Amniotic stem cell (primary cell): ENCODE results near the gene USH2A.

Experiments
- DNase-seq: peaks from one replicate; lab custom pipeline; 2025; lab: John Stamatoyannopoulos, UW

USH2A gene

DNA sequence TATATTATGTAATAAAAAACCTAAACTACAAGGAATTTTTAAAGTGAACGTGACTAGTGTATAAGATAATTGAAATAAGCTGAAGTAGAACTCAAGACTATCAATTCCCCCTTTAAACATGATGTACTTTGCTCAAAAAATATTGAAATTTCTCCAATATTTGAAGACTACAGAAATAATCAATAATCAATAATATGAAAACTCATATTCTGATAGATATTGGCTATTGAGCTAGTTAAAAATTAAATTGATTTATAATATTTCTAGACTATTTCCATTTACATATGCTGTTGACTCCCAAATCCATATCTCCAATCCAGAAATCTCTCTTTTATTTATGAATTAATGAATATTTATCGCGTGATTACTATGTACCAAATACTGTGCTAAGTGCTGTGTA, 133.2 kb downstream of the USH2A start:
- DNase-seq, result no peak

DNA sequence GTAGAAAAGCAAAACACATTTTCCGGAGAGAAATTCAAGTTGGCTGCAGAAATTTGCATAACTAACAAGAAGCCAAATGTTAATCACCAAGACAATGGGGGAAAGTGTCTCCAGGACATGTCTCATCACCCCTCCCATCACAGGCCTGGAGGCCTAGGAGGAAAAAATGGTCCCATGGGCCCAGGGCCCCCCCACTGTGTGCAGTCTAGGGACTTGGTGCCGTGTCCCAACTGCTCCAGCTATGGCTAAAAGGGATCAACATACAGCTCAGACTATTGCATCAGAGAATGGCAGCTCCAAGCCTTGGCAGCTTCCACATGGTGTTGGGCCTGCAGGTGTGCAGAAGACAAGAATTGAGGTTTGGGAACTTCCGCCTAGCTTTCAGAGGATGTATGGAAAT, 138.2 kb downstream of the USH2A start:
- no peak for DNase-seq

DNA sequence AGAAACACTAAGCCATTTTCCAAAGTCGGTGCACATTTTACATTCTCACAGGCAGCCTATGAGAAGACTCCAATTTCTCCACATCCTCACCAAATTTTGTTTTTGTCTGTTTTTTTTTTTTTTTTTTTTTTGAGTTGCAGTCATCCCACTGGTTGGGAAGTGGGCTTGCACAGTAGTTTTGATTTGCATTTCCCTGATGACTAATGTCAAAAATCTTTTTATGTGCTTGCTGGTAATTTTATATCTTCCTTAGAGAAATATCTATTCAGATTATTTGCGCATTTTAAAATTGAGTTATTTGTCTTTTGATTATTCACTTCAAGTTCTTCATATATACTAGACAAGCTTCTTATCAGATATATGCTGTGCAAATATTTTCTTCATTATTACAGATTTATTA, 141.5 kb downstream of the USH2A start:
- DNase-seq, result no peak

DNA sequence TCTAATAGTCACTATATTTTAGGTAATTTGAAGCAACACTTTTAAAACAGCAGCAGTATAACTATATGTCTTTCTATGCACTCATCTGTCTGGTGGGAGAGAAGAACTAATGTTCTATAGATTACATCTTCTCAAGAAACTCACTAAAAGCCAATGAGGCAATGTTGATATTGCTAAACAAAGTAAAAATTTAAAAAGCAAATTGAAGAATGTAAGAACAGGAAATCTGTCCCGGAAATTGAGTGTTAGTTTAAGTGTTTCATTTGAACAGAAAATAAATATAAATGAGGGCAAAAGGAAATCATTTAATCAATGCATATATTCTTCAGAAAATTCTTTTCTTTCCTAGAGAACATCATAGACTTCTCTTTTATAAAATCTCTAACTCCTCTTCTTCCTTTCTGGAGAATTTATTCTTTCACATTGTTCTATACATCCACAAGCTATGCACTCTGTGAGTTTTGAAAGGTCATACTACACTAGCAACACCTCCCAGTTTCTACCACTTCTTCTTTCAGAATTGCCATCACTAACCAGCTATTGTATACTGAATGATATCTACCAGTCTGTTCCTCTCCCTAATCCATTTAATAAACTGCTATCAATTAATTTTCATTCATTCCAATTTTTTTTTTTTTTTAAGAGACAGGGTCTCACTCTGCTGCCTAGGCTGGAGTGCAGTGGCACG, 153.0 kb downstream of the USH2A start:
- DNase-seq, result no peak

DNA sequence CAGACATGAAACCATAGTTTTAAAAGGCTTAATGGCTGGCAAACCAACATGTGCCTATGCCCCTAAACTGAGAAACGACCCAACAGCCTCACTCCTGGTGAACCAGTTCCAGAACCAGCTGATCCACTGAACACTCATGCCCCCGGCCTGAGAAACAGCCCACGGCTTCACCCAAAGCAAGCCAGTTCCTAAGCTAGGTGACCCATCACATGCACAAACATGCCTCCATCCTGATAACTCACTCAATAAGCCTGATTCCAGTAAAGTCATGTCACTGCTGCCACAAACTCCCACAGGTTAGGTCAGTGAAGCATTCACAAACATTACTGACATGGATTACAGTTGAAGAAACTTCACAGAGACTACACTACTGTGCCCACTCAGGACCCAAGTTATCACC, 161.6 kb downstream of the USH2A start:
- no peak for DNase-seq

DNA sequence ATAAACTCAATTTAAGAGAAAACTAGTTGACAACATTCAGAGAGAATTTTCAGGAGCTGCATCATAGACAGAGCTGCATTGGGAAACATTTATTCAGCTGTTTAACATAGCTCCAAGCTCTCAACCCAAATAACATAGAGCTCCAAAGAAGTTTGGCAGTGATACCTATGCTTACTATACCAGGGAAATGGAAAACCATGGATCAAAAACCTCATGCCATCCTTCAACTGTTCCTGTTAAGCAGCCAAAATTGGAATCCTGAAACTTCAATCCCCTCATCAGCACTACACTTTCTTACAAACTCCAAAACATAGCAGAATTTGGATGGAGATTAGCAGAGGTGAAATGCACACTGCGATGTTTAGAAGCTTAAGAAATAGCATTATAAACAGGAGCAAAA, 164.4 kb downstream of the USH2A start:
- DNase-seq, result no peak

DNA sequence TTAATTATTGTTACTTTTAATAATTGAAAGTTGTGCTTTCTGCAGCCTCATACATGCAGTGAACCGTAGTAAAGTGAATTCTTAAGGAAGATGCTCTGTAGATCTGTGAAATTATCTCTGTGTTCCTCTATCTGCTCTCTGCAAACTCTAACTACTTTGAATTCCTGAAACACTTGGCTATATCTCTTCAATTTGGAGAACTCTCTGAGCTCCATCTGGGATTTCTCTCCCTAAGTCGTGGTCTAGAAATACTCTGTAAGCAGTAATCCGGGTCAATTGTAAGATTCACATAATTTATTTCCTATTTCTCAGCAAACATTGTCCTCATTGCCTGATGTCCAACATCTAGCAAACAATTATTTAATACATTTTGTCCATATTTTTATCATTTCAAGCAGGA, 164.9 kb downstream of the USH2A start:
- no peak for DNase-seq

DNA sequence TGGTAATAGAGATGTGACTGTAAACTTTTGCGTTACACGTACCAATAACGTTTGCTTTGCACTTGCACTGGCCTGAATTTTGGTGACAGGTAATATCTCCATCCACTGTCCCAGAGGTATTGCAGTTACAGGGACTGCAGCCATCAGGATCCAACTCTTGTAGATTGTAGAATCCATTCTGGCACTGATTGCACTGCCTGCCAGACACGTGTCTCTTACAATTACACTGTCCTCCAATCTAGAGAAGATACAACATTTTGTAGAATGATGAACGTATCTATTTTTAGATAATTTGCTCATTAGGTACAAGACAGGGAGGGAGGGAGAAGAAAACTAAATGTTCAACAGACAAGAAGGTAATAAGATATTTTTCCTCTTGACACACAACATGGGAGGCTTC, 172.4 kb downstream of the USH2A start:
- no peak for DNase-seq

DNA sequence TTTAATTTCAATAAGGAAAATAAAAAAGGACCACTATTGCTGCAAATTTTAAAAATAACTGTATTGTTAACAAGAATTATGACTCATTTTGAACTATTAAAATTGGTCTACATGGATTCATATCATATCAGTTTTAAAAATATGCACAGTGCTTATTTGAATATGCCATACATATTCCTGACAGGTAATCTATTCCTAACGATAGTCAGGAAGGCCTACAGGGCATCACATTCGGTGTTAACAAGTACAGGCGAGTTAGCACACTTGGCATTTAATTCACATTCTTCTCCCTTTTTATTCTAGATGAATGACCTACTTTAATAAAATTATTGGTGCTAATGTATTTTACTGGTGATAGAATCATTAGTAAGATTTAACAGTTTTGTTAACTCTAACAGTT, 174.6 kb downstream of the USH2A start:
- DNase-seq, result no peak

DNA sequence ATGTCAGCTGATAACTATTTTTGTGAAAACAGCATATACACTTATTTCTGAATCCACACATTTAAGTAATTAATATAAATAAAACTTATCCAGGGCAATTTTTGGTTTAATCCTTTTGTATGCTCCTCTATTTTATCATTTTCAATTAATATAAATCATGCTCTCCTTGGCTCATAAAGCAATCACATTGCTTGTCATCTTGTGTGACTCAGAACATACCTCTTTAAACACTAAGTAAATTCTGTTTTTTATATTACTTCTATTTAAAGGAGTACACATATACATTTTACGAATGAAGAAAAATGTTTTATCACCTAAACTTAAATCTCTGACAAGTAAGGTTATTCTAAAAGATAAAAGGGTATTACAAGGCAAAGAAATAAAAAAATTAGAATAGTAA, 175.3 kb downstream of the USH2A start:
- no peak for DNase-seq

DNA sequence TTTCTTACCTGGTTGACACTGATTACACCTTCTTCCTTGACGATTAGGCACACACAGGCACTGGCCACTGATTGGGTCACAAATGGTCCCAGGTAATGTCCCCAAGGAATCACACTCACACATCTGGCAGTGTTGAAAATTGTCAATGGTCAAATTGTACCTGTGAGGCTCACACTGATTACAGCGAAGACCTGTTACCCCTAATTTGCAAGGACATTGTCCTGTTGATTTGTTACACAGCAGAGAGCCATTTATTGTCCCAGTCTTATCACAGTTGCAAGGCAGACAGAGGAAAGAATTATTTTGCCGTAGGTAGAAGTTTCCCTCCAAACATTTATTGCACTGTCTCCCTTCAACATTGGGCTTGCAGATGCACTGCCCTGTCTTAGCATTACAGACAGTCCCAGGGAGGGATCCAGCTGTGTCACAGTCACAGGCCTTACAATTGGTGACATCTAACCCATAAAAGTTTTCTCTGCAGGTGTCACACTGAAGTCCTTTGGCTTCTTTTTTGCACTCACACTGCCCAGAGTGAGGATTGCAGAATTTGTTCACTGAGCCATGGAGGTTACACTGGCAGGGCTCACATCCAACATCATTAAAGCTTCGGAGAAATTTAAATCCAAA, 176.6 kb downstream of the USH2A start:
- DNase-seq, result no peak

DNA sequence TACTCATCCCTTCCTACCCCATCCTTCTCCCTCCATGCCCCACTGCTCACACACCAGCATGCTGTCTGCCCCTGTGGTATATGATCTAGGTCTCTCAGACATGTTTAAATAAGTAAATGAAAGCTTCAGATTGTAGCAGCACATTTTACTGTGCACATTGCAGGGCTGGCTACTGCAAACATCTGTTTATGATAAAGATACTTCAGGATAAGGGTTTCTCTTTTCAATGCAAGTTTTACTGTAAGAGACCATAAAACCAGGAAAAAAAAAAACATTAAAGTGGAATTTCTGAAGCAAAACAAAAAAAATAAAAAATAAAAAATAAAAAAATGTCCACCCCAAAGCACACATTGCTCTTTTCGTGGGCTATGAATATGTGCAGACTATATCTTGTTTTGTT, 184.4 kb downstream of the USH2A start:
- no peak for DNase-seq

DNA sequence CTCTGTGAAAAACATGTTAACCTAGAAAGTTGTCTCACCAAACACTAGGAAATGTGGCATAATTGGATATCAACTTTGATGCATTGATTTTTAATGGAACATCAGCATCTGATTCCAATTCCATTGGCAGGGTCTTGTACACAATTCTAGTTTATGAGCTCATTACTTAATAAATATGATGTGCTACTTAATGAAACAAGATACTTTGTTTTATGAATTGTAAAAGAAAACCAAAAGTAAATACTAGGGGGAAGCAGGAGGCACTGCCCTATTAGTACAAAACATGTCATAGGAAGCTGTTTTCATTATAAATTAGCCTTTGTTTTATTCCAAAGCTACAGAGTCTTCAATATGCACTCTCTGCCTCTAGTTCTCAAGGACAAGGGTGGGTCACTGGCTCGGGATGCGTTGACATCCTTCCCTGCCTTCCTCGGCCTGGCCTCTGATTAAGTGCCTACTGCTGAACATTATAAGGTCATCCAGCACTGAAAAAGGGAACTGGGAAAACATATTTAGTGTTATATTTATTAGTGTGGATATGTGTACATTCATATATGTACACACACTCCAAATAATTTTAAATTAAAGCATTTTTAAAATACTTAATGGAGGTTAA, 185.2 kb downstream of the USH2A start:
- DNase-seq, result no peak

DNA sequence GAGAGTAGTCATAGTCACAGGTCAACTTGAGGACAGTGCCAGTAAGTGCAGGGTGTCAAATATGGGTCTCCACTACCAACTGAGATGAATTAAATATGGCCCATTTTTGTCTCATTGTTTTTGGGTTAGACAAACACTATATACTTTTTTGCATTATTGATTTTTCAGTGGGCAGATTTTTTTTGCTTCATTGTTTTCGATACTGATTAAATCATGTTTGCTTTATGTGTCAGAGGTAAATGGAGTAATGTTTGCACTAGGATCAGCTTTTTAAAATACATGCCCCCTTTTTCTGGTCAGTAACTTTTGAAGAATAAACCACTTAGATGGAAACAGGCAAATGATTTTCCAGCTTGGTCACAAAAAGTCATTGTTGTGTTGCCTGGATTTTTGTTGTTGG, 199.0 kb downstream of the USH2A start:
- DNase-seq, result no peak

DNA sequence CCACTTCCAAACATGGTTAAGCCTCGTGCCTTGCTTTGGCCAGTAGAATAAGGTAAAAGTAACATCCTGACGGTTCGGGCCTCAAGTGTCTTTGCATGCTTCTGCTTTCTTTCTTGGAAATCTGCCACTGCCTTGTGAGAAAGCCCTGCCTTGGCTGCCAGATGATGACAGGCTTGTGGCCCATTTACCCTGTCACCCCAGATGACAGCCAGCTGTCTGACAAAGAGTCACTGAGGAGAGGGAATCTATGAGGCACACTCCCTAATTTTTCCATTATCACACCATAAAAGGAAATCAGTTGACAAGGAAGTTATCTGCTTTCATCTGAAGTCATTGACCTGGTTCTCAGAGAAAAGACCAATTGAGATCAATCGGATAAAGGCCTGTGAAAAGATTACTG, 199.8 kb downstream of the USH2A start:
- no peak for DNase-seq

DNA sequence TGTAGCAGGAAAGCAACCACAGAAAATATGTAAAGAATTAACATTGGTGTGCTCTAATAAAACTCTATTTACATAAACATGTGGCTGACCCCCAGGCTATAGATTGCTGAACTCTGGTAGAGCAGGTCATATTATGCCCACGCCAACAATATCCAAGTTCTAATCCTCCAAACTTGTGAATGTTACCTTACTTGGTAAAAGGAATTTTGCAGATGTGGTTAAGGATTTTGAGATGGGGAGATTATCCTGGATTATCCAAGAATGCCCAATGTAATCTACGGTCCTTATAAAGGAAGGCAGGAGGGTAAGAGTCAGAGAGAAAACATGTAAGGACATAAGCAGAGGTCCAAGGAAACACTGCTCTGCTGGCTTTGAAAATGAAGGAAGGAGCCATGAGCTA, 201.0 kb downstream of the USH2A start:
- DNase-seq, result no peak

DNA sequence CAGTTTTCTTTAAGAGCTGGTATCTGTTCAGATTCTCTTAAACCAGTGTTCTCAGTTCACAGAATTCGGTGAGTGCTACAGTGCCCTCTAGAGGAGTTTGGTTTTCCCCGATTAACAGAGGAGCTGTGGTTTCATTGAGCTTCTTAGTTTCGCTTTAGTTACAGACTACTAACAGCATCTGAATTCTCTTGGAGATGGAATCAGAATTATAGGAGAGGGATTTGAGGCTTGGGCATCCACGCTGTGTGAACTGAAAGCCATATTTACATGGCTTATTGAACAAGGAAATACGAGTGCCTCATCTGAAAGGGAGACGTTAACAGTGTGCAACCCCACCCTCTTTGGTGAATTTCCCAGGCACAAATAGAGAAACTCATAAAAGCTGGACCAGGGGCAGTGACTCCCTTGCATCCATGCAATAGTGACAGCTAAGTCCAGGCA, 202.0 kb downstream of the USH2A start:
- DNase-seq, result peak; percentile 58

DNA sequence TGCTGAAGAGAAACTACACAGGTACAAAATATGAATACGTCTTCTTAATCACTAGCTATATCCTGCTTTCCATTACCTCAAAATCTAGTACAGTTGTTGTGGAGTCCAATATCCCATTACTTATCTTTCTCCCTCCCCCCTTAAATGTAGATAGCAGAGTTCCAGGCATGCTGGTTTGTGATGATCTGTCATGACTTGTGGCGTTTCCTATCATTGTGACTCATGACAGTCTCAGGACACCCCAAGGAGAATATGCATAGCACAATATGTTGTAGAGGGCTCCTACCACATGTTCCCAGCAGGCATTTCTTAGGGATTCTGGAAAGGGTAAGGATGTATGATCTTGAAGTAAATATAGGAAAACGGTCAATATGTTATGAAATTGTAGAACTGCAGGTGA, 206.9 kb downstream of the USH2A start:
- no peak for DNase-seq

DNA sequence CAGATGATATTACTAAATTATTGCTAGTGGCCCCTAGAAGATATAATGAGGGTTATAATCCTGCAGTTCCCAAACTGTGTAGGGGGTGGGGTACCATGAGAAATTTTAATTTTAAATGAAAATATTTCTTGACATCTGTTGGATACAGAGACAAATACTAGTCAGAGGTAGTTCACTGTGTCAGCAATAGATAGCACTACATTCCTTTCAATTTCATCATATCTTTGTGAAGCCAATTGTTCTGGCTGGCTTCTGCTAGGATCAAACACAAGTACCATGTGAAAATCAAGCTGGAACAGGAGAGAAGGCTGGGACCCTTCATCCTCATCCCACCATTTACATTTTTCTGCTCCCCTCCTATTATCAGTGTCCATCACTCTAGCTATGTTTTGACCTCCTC, 208.1 kb downstream of the USH2A start:
- DNase-seq, result no peak

DNA sequence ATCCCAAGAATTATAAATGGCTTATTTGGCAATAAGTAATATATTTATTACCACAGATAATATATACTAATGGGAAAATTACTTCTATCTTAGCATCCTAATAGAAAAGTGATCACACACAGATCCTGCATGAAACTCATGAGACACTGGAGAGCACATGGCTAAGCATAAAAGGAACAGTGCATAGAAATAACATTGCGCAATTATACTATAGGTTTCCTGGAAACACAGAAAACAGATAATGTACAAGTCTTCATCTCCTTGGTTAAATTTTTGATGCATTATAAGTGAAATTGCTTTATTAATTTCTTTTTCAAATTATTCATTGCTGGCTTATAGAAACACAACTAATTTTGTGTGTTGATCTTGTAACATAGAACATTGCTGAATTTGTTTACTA, 210.4 kb downstream of the USH2A start:
- DNase-seq, result no peak

DNA sequence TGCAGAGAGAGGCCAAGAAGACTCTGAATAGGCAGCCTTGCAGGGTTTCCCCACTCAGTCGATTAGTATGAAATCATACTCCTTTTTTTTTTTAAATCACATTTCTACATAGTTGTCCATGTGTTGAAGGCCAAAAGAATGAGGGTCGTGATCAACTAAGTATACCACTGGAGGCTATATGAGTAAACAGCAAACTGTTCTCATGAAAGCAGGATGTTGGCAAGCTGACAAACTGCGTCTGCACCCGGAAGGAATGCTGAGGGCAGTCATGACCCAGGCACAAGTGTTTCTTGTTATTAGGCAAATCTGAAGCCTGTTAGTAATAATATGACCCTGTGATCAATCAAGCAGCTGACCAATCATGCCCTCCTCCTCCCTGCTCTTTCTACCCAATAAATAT, 213.2 kb downstream of the USH2A start:
- no peak for DNase-seq

DNA sequence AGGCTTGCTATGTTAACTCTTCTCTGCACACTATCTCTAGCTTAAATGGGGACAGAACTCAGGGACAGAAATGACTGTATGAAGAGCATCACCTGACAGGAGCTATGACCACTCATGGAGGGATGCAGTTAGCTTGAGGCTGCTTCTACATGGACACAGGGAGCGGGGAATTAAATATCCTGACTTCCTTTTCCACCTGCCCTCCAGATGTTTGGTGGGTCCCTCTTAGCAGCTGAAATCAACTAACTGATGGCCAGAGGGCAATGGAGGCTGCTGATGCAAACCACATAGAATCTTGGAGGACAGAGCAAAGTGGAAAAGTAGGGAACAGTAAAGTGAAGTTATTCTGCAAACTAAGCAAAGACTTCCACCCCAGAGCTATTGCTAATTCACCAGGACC, 214.1 kb downstream of the USH2A start:
- DNase-seq, result no peak

DNA sequence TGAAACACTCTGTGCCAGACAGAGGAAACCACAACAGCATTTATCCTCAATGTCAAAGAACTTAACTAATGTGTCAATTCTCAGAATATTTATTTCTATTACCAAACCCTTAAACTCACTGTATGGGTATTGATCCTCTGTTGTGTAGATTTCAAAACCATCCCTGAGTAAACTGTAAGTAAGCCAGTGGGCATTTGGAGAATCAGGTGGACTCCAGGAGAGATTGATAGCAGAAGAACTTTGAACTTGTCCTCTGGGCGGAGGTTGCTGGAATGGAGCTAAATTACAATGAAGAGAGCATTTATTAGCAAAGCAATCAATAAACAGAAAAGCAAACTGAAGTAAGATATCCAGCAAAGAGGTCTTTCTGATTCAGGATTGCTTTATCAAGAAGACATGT, 216.1 kb downstream of the USH2A start:
- DNase-seq, result no peak

DNA sequence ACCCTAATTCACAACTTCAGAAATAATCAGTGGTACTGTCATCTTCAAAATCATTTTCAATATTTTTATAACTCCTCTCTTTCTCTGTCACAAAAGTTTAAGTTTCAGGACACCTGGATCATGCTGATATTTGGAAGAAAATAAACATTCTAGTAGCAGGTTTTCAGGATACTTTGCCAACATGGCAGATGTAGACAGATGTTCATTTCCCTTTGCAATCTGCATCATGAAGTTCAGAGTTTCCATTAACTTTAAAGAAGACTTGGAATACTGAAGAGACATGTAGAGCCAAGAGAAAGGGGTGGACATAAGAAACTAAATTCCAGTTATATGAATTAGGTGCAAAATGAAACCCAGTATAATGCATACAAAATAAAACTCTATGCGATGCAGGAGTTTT, 218.1 kb downstream of the USH2A start:
- no peak for DNase-seq
